NCI-H345 (cell line): ENCODE results near the gene GCFC2.
"Not testable (repeated sequence)": the region's sequence is repeated elsewhere in the genome, so short reads cannot be mapped to it uniquely, and the experiment has no call there.

Source experiments
- DNase-seq: peaks from one replicate; lab custom pipeline; 2025; lab: John Stamatoyannopoulos, UW

The GCFC2 gene

GRCh38 chr2:75710577-75711253 is at the start of gene GCFC2:
GCFC2 (minus strand) TSS chr2:75710915; CDS start chr2:75710855, 60 bp downstream.
- DNase-seq = peak; percentile 91

GRCh38 chr2:75752828-75753227 is 42.1 kb upstream of the GCFC2 start:
- DNase-seq = no peak

- peak; percentile 26 for DNase-seq
Observed at GRCh38 chr2:75751824-75752468, 41.2 kb upstream of the GCFC2 start.

GRCh38 chr2:75751360-75751759 is 40.6 kb upstream of the GCFC2 start:
- DNase-seq = no peak

- DNase-seq = no peak
Observed at GRCh38 chr2:75737961-75738360, 27.2 kb upstream of the GCFC2 start.

DNA sequence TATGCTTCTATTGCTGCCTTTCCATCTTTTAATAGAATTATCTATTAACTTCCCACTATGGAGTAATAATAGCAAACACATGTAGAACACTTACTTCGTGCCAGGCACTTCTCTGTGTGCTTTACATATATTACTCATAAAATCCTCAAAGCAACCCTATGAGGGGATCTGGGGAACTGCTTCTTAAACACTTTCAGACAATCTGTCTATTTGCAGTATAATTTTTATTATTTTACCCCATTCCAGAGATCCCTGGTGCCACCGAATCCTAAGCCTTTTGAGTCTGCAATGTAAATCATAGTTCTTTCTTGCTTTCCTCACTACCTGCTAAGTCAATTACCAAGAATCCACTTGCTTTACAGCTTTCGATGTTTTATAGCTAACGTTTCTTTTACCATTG is 25.6 kb upstream of the GCFC2 start:
- DNase-seq = no peak

- peak; percentile 18 for DNase-seq
Observed at GRCh38 chr2:75729861-75730260, 19.1 kb upstream of the GCFC2 start.

DNA sequence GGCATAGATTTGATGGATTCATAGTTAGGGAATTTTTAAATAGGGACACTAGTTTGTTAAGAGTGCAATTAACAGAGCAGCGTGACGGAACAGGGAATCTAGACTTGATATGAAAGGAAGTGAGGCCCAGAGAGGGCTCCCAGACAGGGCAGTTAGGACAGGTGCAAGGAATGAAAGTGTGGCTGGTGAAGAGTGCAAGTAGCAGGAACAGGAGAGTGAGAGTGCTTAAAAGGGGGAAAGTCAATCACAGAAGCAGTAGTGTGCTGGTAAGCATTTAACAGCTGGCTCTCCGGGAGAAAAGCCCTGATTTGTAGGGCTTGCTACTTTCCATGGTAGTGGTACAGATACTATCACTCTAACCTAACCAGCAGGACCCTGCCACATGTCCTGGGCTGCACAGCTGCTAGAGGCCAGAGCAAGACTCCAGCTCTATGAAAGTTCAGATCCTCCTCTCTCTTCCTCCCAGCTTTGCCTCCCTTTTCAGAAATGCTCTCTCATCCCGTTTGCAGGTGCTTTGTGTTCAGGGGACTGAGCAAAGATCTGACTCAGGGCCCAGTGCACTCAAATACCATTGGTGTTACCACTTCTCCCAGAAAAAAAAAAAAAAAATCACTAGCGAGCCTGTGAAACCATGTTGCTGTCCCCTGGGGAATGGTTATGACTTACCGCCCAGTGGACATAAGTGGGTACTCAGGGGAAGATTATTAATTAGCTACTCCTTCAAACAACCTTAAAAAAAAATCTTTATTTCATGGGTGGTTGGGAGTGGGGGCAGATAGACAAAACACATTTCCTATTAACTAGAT is 18.1 kb upstream of the GCFC2 start:
- no peak for DNase-seq

DNA sequence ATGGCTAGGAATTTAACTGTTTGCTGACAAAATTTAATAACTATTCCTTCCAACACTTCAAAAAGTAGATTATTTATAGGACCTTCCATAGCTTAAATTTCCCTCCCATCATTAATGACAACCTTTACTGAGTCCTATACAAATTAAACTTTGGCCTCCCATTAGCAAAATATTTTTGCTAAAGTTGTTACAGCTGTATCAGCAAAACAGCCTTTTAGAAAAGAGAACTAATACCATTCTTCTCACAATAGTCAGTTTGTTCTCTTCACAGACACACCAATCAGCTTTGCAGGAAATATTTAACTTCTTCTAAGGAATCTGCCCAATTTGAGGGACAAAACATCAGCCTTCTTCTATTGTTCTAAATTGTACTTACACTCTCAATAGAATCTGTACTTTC is 12.0 kb upstream of the GCFC2 start:
- DNase-seq = no peak

DNA sequence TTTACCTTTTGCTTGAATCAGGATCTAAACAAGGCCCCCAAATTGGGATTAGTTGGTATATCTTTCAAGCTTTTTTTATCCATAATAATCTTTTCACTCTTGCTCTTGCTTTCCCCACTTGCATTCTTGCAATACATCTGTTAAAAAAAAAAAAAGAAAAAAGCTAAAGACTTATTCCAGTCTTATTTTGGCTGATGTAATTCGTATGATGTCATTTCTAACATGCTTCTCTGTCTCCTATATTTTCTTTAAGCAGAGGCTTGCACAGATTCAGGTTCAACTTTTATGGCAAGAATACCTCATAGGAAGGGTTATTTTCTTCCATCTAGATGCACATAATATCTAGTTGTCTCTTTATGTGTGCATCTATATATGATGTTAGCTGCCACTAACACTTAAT is 9.8 kb upstream of the GCFC2 start:
- DNase-seq = no peak

GRCh38 chr2:75719616-75720015 is 8.9 kb upstream of the GCFC2 start:
- DNase-seq = no peak

GRCh38 chr2:75716406-75716805 is 5.7 kb upstream of the GCFC2 start:
- no peak for DNase-seq

DNA sequence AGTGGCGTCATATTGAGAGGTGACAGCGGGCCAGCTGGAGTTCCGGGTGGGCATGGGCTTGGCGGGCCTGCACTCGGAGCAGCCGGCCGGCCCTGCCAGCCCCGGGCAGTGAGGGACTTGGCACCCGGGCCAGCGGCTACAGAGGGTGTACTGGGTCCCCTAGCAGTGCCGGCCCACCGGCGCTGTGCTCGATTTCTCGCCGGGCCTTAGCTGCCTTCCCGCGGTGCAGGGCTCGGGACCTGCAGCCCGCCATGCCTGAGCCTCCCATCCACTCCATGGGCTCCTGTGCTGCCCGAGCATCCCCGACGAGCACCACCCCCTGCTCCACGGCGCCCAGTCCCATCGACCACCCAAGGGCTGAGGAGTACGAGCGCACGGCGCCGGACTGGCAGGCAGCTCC is 875 bp upstream of the GCFC2 start:
- DNase-seq = not testable (repeated sequence)

GRCh38 chr2:75710220-75710576 is 517 bp downstream of the GCFC2 start:
- DNase-seq = peak; percentile 55

- DNase-seq = no peak
Observed at GRCh38 chr2:75709297-75709696, 1.4 kb downstream of the GCFC2 start.

DNA sequence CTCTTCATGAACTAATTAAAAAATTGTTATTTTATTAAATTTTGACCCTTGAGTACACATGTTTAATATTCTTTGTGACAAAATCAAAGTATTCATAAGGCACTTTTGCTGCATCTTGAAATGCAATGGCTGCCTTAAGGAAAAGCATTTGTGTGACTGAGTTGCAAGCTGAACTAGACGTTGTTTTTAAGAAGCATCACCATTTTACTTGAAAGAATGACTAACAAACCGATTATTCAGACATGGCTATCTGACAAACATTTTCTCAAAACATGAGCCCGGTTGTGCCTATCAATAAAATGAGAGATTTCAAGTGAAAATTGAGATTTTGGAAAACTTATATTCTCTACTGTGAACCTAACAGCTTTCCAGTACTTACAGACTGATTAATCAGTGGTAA is 2.8 kb downstream of the GCFC2 start:
- DNase-seq = no peak

DNA sequence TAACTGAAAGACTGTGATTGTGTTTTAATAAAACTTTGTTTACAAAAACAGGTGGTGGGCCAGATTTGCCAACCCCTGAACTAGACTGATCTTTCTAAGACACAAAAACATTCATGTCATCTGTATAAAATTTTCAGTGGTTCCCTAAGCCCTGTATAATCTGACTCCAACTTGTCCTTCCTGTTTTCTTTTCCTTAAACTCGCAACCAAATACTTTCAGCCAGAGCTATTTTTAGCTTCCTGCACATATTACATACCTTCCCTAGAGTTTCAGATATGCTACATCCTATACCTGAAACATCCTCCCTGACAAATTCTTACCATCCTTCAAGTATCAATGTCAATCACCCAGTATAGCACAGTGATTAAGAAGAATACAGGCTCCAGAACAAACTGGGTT is 4.8 kb downstream of the GCFC2 start:
- DNase-seq = no peak

DNA sequence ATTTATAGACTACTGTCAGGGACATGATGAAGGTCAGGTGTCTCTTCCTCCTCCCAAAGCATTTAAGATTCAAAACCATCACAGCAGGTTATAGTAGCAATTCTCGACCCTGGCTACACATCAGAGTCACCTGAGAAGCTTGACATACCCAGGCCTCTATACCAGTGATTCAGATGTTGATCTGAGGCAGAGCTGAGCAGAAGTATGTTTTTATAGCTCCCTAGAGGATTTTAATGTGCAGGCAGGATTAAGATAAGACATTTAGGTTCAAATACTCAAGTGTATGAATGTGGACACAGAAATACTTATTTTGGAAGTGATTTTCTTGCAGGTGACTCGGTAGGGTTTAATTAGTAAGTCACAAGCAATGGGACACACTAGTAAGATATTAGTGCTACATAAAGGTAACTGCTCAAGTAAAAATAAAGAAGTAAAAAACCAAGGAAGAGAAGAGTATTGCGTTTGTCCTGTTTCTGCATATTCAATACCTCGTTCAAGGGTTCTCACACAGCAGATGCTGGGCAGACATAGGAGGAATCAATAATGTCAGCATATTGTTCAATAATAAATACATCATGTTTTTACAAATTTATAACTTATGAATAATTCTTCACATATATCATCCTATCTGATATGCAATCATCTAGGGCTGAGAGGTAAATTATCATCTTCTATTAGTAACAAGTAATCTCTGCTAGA is 7.0 kb downstream of the GCFC2 start:
- DNase-seq = no peak

- no peak for DNase-seq
Observed at GRCh38 chr2:75702593-75702992, 8.1 kb downstream of the GCFC2 start.

DNA sequence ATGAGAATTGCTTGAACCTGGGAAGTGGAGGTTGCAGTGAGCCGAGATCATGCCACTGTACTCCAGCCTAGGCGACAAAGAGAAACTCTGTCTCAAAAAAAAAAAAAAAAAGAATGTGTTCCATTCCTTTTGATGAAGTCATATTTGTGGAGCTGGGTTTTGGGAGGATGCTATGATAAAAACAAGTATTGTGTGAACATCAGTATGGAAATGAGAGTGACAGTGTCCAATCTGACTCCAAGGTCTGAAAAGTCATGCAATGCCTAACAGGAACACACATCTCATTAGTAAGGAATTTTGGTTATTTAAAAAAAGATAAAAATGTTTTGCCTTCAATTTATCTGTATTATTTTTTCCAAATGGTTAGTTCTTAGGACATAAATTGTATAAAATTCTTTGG is 11.8 kb downstream of the GCFC2 start:
- DNase-seq = no peak

GRCh38 chr2:75688196-75688595 is 22.5 kb downstream of the GCFC2 start:
- no peak for DNase-seq

GRCh38 chr2:75683430-75683829 is 27.3 kb downstream of the GCFC2 start:
- DNase-seq = not testable (repeated sequence)

- no peak for DNase-seq
Observed at GRCh38 chr2:75680402-75680801, 30.3 kb downstream of the GCFC2 start.
